Nephron (organoid): Measurements from ENCODE around the gene TBC1D10A.

Source experiments
- H3K27ac Mint-ChIP-seq, 3 experiments: 2 replicates each; pipeline ENCODE4 v1.8.0; 2020; ENCODE audit warnings: mixed read lengths in 3 of 3, mild to moderate bottlenecking in 2 of 3, moderate library complexity in 1 of 3
- H3K27me3 Mint-ChIP-seq: 2 replicates; pipeline ENCODE4 v1.8.0; 2021; ENCODE audit warnings: low read depth, mild to moderate bottlenecking, moderate library complexity, mixed read lengths
- H3K36me3 Mint-ChIP-seq: 2 replicates; pipeline ENCODE4 v1.8.0; 2020; ENCODE audit warnings: low read depth, mixed read lengths
- H3K4me1 Mint-ChIP-seq: 2 replicates; pipeline ENCODE4 v1.8.0; 2020; ENCODE audit warnings: mixed read lengths
- H3K4me3 Mint-ChIP-seq, 3 experiments: 2 replicates each; pipeline ENCODE4 v1.8.0; 2020; ENCODE audit warnings: mild to moderate bottlenecking in 3 of 3, mixed read lengths in 3 of 3, moderate library complexity in 2 of 3
- H3K9me3 Mint-ChIP-seq: 2 replicates; pipeline ENCODE4 v1.8.0; 2020; ENCODE audit warnings: mixed read lengths
- TF ChIP-seq, protein P1 (sequence below), 3 experiments: fragments of 200-600 bp; sonication (generic); IDR thresholded peaks; one replicate each; pipeline ENCODE4 v1.5.0; 2021; ENCODE audit warnings: antibody characterized with exemption in 3 of 3; ENCODE audit not compliant: unreplicated experiment in 3 of 3

The TBC1D10A gene

DNA sequence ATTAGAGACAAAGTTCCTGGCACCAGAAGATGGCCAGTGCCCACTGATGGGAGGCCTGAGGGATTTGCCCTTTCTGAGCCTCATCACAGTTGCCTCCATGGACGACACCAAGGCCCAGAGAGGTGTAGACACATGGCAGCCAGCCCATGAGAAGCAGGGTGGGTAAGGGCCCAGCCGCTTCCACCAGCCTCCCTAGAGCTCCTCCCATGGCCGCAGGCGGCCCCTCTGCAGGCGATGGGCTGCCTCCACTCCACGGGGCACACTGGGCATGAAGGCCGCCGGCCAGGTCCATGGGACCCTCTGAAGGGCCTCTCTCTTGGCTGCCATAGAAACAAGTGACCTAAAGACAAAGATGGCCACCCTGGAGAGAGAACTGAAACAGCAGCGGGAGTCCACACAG, 44.6 kb upstream of the TBC1D10A start:
- H3K4me1 Mint-ChIP-seq: peaks cover 14% of the 10 kb centered on the region
- H3K27me3 Mint-ChIP-seq: no peaks in the 10 kb centered on the region
- H3K9me3 Mint-ChIP-seq: no peaks in the 10 kb centered on the region
- no peak overlapping the region for H3K27ac Mint-ChIP-seq
- TF ChIP-seq, protein P1, sequence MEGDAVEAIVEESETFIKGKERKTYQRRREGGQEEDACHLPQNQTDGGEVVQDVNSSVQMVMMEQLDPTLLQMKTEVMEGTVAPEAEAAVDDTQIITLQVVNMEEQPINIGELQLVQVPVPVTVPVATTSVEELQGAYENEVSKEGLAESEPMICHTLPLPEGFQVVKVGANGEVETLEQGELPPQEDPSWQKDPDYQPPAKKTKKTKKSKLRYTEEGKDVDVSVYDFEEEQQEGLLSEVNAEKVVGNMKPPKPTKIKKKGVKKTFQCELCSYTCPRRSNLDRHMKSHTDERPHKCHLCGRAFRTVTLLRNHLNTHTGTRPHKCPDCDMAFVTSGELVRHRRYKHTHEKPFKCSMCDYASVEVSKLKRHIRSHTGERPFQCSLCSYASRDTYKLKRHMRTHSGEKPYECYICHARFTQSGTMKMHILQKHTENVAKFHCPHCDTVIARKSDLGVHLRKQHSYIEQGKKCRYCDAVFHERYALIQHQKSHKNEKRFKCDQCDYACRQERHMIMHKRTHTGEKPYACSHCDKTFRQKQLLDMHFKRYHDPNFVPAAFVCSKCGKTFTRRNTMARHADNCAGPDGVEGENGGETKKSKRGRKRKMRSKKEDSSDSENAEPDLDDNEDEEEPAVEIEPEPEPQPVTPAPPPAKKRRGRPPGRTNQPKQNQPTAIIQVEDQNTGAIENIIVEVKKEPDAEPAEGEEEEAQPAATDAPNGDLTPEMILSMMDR (IDR thresholded peaks at IDR 0.05; ENCODE audit: unreplicated experiment in 3 of 3): no peak
- no peak overlapping the region for H3K4me3 Mint-ChIP-seq
- H3K36me3 Mint-ChIP-seq: peaks cover 7% of the 10 kb centered on the region

DNA sequence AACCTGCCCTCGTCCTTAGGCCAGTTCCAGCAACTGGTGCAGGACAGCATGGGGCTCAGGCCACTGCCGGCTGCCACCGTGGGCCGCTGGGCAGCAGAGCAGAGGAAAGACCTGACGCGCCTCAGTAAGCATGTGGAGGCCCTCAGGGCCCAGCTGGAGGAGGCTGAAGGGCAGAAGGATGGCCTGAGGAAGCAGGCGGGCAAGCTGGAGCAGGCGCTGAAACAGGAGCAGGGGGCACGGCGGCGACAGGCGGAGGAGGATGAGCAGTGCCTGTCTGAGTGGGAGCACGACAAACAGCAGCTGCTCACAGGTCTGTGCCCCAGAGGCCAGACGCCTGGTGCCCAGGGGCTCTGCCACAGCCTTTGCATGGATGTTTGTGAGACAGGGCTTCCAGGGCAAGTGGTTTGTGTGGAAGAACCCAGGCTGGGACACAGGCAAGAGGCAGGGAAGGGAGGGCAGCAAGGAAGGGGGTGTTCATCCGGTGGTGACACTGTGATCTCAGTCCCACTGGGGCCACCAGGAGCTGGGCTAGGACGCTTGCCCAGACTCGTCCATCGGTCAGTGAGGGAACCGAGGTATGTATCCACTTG, 44.0 kb upstream of the TBC1D10A start:
- H3K27me3 Mint-ChIP-seq: no peaks in the 10 kb centered on the region
- H3K36me3 Mint-ChIP-seq: peaks cover 7% of the 10 kb centered on the region

DNA sequence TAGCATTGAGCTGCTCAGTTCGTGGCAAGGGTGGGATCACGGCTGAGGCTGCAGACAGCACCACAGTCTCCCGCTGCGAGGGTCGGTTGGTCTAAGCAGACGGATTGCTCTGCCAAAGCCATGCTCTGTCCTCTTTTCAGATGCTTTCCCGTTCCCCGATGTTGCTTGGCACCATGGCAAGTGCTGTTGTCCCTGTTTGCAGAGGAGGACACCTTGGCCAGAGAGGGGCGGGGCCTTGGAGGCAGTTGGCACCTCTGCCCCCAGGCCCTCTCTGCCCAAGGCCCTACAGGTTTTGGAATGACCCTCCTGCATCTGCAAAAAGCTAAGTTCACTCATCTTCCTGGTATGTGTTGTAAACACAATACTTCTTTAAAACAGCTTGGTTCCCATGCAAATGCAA, 41.7 kb upstream of the TBC1D10A start:
- TF ChIP-seq, protein P1 (IDR thresholded peaks at IDR 0.05; ENCODE audit: unreplicated experiment in 3 of 3): no peak
- H3K27ac Mint-ChIP-seq: no peak overlapping the region
- H3K9me3 Mint-ChIP-seq: no peaks in the 10 kb centered on the region

More for the DNA sequence above, 44.0 kb upstream of the TBC1D10A start:
- H3K9me3 Mint-ChIP-seq: no peaks in the 10 kb centered on the region
- no peak overlapping the region for H3K4me3 Mint-ChIP-seq
- TF ChIP-seq, protein P1 (IDR thresholded peaks at IDR 0.05; ENCODE audit: unreplicated experiment in 3 of 3): no peak
- peaks cover 14% of the 10 kb centered on the region for H3K4me1 Mint-ChIP-seq
- H3K27ac Mint-ChIP-seq: peak overlapping the region in 2 of 3 experiments; percentile 72 to 87

DNA sequence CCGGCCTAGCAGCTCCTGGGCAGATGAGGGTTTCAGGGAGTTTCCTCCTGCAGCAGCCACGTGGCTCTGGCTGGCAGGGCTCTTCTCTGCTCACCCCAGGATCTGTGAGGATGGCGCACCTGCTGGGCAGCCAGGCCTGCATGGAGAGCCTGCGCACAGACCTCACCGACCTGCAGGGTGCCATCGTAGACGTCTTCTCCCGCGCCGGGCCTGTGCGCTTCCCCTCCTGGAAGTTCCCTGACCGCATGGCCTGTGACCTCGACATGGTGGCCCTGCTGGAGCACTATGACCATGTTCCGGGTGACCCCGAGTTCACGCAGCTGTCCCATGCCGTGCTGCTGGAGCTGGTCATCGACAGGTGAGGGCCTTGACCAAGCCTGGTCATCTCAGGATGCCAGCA, 39.1 kb upstream of the TBC1D10A start:
- H3K27me3 Mint-ChIP-seq: peaks cover 4% of the 10 kb centered on the region
- H3K36me3 Mint-ChIP-seq: peaks cover 10% of the 10 kb centered on the region
- H3K9me3 Mint-ChIP-seq: no peaks in the 10 kb centered on the region
- TF ChIP-seq, protein P1 (IDR thresholded peaks at IDR 0.05; ENCODE audit: unreplicated experiment in 3 of 3): no peak
- no peak overlapping the region for H3K27ac Mint-ChIP-seq
- no peak overlapping the region for H3K4me3 Mint-ChIP-seq
- peaks cover 13% of the 10 kb centered on the region for H3K4me1 Mint-ChIP-seq

More for the DNA sequence above, 41.7 kb upstream of the TBC1D10A start:
- H3K27me3 Mint-ChIP-seq: peaks cover 4% of the 10 kb centered on the region
- H3K4me1 Mint-ChIP-seq: peaks cover 14% of the 10 kb centered on the region
- no peak overlapping the region for H3K4me3 Mint-ChIP-seq
- peaks cover 3% of the 10 kb centered on the region for H3K36me3 Mint-ChIP-seq

DNA sequence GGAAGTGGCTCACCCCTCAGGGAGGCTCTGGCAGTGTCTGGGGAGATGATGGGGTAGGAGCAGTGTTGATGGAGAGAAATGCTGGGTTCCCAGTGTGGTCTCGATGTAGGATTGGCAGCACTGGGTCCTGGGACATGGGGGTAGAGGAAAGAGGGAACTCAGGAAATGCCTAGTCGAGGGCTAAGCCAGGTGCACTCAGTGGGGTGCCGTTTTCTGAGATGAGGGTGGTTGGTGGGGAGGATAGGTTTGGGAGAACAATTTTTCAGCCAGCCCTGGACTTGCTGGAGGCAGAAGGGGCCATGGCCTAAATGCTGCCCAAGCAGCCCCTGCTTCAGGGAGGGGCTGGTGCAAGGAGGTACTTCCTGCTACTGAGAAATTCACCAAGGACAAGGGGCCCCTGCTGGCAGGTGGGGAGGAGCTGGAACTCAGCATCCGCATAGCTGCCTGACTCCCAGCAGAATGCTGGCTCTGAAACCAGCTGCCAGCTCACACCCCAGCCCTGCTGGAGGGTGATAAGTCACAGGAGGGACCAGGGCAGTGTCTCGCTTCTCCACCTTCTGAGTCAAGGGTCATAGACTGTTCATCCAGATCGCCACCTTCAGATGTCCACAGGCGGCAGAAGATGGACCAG, 36.0 kb upstream of the TBC1D10A start:
- no peak overlapping the region for H3K4me3 Mint-ChIP-seq
- no peaks in the 10 kb centered on the region for H3K9me3 Mint-ChIP-seq
- TF ChIP-seq, protein P1 (IDR thresholded peaks at IDR 0.05; ENCODE audit: unreplicated experiment in 3 of 3): no peak
- H3K27me3 Mint-ChIP-seq: peaks cover 4% of the 10 kb centered on the region
- H3K4me1 Mint-ChIP-seq: peaks cover 5% of the 10 kb centered on the region
- H3K36me3 Mint-ChIP-seq: peaks cover 10% of the 10 kb centered on the region
- no peak overlapping the region for H3K27ac Mint-ChIP-seq
